Osteoblast (primary cell): ENCODE results near the gene MYH9. TPM values are rescaled to one million over a fixed set of nuclear protein-coding genes. Genes with fewer than 3 reads are reported as not detected.
"Not testable (repeated sequence)": the region's sequence is repeated elsewhere in the genome, so short reads cannot be mapped to it uniquely, and the experiment has no call there.

ENCODE experiments used
- DNase-seq: peaks from one replicate; pipeline ENCODE4 v3.0.0; 2011; ENCODE audit warnings: low spot score, mixed read lengths; ENCODE audit not compliant: insufficient read length; ENCODE audit errors: missing footprints
- H2AFZ ChIP-seq: 2 replicates; pipeline ENCODE4 v1.6.0; 2011; ENCODE audit warnings: mild to moderate bottlenecking, low read length
- H3K27ac ChIP-seq: 2 replicates; pipeline ENCODE4 v1.5.1; 2011; ENCODE audit warnings: mild to moderate bottlenecking, low read depth, low read length, moderate library complexity
- H3K27me3 ChIP-seq: 2 replicates; pipeline ENCODE4 v1.6.0; 2012; ENCODE audit warnings: mild to moderate bottlenecking, control low read depth, inconsistent platforms, low read length, moderate library complexity; ENCODE audit not compliant: insufficient read depth
- H3K36me3 ChIP-seq: 2 replicates; pipeline ENCODE4 v1.5.1; 2011; ENCODE audit warnings: mild to moderate bottlenecking, low read length, control low read depth, moderate library complexity; ENCODE audit not compliant: insufficient read depth
- H3K4me1 ChIP-seq: 2 replicates; pipeline ENCODE4 v1.5.1; 2011; ENCODE audit warnings: mild to moderate bottlenecking, low read length, control low read depth, moderate library complexity; ENCODE audit not compliant: insufficient read depth
- H3K4me2 ChIP-seq: 2 replicates; pipeline ENCODE4 v1.6.0; 2011; ENCODE audit warnings: mild to moderate bottlenecking, low read length; ENCODE audit not compliant: insufficient read depth
- H3K4me3 ChIP-seq: fragments of 200-600 bp; sonication (generic); 3 replicates; pipeline ENCODE4 v1.5.1; 2012; ENCODE audit warnings: mild to moderate bottlenecking, low read length, inconsistent platforms; ENCODE audit not compliant: insufficient read depth
- H3K79me2 ChIP-seq: 2 replicates; pipeline ENCODE4 v1.6.0; 2012; ENCODE audit warnings: mild to moderate bottlenecking, low read length, control low read depth, inconsistent platforms; ENCODE audit not compliant: insufficient read depth
- H3K9me3 ChIP-seq: 2 replicates; pipeline ENCODE4 v1.5.1; 2011; ENCODE audit warnings: low read depth, low read length, control low read depth
- H4K20me1 ChIP-seq: 2 replicates; pipeline ENCODE4 v1.6.0; 2012; ENCODE audit warnings: mild to moderate bottlenecking, low read length, control low read depth; ENCODE audit not compliant: insufficient read depth
- total RNA-seq: library from RNA; depleted of rRNA; stranded (reverse); fragments of >200 nt; gene quantifications from 2 replicates; pipeline ENCODE4 v1.2.3, GENCODE V29; 2012
- TF ChIP-seq, protein P1 (sequence below): IDR thresholded peaks from 2 replicates; pipeline ENCODE4 v1.5.1; 2011; ENCODE audit warnings: mild to moderate bottlenecking, low read depth, low read length, moderate library complexity; ENCODE audit errors: extremely low read depth

Gene MYH9
- total RNA-seq, 1 donor = 964 TPM

DNA sequence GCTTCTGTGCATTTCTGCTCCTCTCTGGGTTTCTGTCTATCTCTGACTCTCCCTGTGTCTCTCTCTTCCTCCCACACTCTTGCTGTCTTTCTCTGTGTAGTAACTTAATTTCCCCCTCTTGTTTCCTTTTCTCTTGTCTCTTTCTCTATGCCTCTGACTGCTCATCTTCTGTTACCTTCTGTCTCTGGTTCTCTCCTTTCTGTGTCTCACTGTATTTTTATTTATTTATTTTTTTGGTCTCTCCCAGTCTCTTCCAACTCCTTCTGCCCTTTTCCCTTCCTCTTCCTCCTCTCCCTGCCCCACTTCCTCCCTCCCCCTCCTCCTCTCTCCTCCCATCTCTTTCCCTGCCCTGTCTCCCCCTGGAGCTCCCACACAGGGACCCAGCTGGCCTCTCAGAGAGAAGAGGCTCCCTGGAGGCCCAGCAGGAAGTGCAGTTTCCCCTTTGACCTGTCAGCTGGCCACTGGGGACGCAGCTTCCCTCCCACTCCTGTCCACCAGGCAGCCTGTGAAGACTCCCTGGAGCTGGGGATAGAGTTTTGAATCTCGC is 38.3 kb upstream of the MYH9 start:
- peak; percentile 85 for DNase-seq
- Histone ChIP-seq H3K4me3 (no peak overlapping the region), H3K9me3 (no peaks in the 10 kb centered on the region), H3K36me3 (no peaks in the 10 kb centered on the region), H3K27me3 (no peaks in the 10 kb centered on the region), H3K79me2 (no peaks in the 10 kb centered on the region), H2AFZ (peak overlapping the region; percentile 32), H3K4me1 (peaks cover 15% of the 10 kb centered on the region), H4K20me1 (no peaks in the 10 kb centered on the region), H3K4me2 (no peak overlapping the region), H3K27ac (no peak overlapping the region)
- TF ChIP-seq, protein P1, sequence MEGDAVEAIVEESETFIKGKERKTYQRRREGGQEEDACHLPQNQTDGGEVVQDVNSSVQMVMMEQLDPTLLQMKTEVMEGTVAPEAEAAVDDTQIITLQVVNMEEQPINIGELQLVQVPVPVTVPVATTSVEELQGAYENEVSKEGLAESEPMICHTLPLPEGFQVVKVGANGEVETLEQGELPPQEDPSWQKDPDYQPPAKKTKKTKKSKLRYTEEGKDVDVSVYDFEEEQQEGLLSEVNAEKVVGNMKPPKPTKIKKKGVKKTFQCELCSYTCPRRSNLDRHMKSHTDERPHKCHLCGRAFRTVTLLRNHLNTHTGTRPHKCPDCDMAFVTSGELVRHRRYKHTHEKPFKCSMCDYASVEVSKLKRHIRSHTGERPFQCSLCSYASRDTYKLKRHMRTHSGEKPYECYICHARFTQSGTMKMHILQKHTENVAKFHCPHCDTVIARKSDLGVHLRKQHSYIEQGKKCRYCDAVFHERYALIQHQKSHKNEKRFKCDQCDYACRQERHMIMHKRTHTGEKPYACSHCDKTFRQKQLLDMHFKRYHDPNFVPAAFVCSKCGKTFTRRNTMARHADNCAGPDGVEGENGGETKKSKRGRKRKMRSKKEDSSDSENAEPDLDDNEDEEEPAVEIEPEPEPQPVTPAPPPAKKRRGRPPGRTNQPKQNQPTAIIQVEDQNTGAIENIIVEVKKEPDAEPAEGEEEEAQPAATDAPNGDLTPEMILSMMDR = no peak

DNA sequence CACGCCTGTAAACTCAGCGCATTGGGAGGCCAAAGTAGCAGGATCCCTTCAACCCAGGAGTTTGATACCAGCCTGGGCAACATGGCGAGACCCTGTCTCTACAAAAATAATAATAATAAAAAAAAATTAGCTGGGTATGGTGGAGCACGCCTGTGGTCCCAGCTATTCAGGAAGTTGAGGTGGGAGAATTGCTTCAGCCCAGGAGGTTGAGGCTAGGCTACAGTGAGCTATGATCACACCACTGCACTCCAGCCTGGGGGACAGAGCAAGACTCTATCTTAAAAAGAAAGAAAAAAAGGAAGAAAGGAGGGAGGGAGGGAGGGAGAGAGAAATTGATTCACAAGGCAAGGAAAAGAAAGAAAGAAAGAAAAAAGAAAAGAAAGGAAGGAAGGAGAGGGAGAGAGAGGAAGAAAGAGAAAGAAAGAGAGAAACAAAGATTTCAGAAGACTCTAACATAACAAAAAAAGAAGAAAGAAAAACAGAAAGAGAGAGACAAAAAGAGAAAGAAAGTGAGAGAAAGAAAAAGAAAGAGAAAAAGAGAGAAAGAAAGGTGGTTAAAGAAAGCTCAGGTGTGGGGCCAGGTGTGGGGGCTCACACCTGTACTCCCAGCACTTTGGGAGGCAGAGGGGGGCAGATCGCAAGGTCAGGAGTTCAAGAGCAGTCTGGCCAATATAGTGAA is 37.3 kb upstream of the MYH9 start:
- H3K27me3 ChIP-seq = no peaks in the 10 kb centered on the region
- DNase-seq = no peak
- no peak overlapping the region for H3K4me3 ChIP-seq
- TF ChIP-seq, protein P1 = no peak
- no peaks in the 10 kb centered on the region for H3K36me3 ChIP-seq
- H3K4me2 ChIP-seq = no peak overlapping the region
- peaks cover 18% of the 10 kb centered on the region for H3K4me1 ChIP-seq
- no peaks in the 10 kb centered on the region for H4K20me1 ChIP-seq
- no peaks in the 10 kb centered on the region for H3K9me3 ChIP-seq
- H2AFZ ChIP-seq = no peak overlapping the region
- H3K27ac ChIP-seq = no peak overlapping the region
- no peaks in the 10 kb centered on the region for H3K79me2 ChIP-seq

GRCh38 chr22:36424466-36424865 is 36.7 kb upstream of the MYH9 start:
- not testable (repeated sequence) for H3K27me3 ChIP-seq, H4K20me1 ChIP-seq, H3K4me3 ChIP-seq, H3K36me3 ChIP-seq, H3K27ac ChIP-seq, H2AFZ ChIP-seq, H3K9me3 ChIP-seq, H3K4me2 ChIP-seq, H3K79me2 ChIP-seq, DNase-seq
- peaks cover 20% of the 10 kb centered on the region for H3K4me1 ChIP-seq

DNA sequence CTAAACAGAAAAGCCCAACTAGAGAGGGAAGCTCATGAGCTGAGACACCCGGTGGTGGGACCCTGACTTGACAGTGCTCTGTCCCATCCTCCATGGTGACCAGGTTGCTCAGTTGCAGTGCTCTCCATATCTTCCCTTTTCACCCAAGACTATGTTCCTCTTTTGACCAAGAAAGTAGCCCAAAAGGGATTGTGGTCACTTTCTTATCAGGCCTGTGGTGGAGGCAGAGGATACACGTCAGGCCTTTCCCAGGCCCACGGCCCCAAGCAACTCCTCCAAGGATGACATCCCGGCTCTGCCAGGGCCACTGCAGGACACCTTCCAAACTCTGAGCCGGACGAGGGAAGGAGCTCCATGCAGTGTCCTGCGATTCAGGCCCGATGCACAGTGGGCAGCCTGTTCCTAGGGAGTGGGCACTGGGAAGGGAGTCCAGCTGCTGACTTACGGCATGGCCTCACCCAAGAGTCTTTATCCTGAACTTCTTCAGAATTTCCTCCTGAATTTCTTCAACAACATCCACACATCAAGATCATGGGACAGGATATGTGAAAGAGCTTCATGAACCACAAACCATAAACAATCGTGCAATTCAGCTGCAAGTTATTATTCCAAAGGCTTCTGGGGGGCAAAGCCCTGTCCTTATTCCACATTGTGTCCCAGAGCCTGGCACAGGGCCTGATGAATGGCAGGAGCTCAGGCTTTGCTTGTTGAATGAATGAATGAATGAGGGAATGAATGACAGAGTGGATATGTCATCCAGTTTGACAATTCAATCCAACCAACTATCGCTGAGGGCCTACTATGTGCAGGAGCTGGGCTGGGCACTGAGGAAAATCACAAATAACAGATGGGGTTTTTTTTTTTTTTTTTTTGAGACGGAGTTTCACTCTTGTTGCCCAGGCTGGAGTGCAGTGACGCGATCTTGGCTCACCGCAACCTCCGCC is 36.0 kb upstream of the MYH9 start:
- no peak overlapping the region for H3K4me3 ChIP-seq
- H4K20me1 ChIP-seq = no peaks in the 10 kb centered on the region
- peaks cover 24% of the 10 kb centered on the region for H3K4me1 ChIP-seq
- TF ChIP-seq, protein P1 = no peak
- no peaks in the 10 kb centered on the region for H3K36me3 ChIP-seq
- no peaks in the 10 kb centered on the region for H3K9me3 ChIP-seq
- H3K27me3 ChIP-seq = no peaks in the 10 kb centered on the region
- H2AFZ ChIP-seq = no peak overlapping the region
- peak overlapping the region; percentile 41 for H3K27ac ChIP-seq
- peak; percentile 37 for DNase-seq
- H3K4me2 ChIP-seq = no peak overlapping the region
- no peaks in the 10 kb centered on the region for H3K79me2 ChIP-seq
